Measurements from ENCODE around the gene UPK3A.
"Not testable (repeated sequence)": the region's sequence is repeated elsewhere in the genome, so short reads cannot be mapped to it uniquely, and the experiment has no call there.

The UPK3A gene

DNA sequence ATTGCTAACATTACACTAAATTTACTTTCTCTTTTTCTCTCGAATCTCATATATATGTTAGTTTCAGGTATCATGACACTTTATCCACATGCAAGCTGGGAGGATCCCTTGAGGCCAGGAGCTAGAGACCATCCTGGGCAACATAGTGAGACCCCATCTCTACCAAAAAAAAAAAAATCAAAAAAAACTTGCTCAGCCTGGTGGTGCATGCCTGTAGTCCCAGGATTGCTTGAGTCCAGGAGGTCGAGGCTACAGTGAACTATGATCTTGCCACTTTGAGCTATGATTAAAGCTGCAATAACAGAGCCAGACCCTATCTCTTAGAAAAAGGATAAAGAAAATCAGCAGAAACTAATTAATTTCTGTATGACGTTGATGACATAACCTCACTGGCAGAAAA, 3.7 kb upstream of the UPK3A start:
- DNase-seq (ENCODE audit: low spot score) = no peak

DNA sequence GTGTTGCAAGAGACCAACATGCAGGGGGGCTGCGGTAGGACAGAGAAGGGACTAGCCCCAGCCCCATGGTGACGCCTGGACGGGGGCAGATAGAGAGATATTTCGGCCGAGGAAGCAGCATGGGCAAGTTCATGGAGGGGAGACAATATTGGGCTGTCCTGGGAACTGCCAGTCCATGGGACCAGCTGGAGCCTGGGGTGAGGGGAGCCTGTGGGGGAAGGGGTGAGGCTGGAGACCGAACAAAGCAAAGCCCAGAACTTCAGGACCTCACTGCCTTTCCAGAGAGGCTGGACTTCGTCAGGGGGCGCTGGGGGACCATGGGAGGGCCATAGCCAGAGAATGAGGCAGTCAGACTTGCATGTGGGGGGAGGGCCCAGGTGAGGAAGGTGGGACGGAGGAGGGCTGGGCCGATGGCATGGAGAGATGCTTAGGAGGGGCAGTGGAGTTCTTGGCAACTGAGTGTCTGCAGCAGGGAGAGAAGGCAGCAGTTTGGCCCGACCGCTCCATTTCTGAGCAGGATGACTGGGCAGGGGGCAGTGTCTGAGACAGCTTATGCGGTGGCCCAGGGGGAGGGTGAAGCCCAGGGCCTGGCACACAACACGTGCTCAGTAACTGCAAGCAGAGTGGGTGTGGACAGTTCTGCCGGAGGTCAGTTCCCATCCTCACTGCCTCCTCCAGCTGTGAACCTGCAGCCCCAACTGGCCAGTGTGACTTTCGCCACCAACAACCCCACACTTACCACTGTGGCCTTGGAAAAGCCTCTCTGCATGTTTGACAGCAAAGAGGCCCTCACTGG, 712 bp downstream of the UPK3A start:
- no peak for DNase-seq (ENCODE audit: low spot score)

DNA sequence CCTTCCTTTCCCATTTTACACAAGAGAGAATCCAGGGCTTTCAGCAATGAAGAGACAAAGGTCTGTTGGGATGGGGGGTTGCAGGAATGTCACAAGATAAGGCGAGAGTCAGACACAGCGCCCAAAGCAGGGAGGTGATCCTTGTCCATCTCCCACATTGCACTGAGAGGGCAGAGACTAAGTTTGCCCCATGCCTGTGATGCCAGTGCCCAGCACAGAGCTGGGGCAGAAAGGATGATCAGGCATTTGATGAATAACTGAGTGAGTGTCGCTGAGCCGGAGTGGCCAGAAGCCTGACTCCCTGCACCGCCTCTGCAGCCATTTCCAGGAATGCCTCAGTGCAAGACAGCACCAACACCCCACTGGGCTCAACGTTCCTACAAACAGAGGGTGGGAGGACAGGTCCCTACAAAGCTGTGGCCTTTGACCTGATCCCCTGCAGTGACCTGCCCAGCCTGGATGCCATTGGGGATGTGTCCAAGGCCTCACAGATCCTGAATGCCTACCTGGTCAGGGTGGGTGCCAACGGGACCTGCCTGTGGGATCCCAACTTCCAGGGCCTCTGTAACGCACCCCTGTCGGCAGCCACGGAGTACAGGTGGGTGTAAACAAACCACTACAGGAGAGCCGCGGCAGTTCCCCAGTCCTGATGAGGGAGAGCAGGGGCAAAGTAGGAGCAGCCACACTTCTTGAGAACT, 2.3 kb downstream of the UPK3A start:
- DNase-seq (ENCODE audit: low spot score) = no peak

DNA sequence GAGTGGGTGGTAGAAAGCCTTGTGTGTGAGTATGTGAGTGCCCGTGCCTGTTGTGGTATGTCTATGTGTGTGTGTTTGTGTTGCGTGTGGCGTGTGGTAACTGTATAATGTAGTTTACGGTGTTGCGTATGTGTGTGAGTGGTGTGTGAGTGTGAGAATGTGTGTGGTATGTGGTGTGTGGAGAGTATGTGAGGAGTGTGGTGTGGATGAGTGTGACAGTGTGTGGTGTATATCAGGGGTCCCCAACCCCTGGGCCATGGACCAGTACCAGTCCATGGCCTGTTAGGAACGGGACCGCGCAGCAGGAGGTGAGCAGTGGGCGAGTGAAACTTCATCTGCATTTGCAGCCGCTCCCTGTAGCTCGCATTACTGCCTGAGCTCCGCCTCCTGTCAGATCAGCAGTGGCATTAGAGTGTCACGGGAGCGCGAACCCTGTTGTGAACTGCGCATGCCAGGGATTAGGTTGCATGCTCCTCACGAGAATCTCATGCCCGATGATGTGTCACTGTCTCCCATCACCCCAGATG, 5.7 kb downstream of the UPK3A start:
- peak; percentile 61 for DNase-seq (ENCODE audit: low spot score)

DNA sequence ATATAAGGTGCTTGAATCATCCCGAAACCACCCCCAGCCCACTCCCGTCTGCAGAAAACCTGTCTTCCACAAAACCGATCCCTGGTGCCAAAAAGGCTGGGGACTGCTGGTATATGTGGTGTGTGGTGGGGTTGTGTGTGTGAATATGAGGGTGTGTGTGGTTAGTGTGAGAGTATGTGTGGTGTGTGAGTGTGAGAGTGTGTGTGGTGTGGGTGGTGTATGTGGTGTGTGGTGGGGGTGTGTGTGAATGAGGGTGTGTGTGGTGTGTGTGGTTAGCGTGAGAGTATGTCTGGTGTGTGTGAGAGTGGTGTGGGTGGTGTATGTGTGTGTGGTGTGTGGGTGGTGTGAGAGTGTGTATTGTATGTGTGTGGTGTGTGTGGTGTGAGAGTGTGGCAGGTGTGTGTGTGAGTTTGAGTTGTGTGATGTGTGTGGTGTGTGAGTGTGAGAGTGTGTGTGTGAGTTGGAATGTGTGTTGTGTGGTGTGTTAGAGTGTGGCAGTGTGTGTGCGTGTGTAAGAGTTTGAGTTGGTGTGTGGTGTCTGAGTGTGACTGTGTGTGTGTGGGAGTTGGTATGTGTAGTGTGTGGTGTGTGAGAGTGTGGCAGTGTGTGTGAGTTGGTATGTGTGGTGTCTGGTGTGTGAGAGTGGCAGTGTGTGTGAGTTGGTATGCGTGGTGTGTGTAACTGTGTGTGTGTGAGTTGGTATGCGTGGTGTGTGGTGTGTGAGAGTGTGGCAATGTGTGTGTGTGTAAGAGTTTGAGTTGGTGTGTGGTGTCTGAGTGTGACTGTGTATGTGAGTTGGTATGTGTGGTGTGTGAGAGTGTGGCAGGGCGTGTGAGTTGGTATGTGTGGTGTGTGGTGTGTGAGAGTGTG, 6.5 kb downstream of the UPK3A start:
- DNase-seq (ENCODE audit: low spot score) = no peak

DNA sequence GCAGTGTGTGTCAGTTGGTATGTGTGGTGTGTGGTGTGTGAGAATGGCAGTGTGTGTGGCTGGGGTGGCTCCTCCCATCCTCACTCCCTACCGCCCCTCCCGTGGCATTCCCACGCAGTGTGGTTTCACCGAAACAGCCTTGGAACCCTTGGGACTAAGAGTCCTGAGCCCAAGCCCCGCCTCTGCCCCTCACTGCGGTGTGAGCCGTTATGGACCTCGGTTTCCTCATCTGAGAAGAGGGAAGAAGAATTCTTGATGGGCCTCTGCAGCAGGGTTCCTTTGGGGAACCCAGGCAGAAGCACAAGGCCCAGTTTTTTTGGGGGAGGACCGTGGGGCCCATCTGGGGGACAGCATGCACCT, 7.2 kb downstream of the UPK3A start:
- DNase-seq (ENCODE audit: low spot score) = no peak

DNA sequence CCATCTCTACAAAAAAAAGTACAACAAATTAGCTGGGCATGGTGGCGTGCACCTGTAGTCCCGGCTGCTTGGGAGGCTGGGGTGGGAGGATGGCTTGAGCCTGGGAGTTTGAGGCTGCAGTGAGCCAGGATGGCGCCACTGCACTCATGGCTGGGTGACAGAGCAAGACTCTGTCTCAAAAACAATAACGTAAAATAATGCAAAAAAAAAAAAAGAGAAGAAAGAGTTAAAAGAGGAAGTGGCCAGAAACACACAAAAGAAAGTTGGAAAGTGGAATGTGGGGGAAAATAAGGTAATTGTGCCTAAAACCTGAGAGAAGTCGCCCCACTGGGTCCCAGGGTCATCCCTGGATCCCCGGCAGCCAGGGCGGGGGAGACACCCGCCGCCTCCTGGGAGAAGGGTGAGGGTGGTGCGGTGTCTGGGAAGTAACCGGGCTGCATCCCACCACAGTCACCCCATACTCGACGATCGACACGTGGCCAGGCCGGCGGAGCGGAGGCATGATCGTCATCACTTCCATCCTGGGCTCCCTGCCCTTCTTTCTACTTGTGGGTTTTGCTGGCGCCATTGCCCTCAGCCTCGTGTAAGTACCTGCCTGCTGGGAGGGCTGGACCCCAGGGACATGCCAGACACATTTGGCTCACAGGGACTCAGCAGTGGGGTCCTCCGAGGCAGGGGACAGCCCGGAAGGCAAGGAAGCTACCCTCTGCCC, 8.1 kb downstream of the UPK3A start:
- DNase-seq (ENCODE audit: low spot score) = no peak

DNA sequence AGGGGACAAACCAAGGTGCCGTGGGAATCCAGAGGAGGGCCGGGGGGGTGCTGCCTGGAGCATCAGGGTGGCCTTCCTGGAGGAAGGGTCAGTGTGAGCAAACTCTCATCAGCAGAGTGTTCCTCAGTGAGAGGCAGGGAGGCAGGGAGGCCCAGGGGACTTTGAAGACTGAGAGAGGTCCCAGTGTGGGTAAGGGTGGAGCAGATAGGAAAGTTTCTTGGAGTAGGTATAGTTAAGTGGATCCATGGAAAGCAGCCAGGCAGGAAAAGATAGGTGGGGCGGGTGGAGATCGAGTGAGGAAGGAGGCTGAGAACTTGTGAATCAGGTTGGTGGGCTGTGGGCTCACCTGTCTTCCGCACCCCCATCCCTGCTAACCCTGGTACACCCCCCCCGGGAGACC, 9.3 kb downstream of the UPK3A start:
- DNase-seq (ENCODE audit: low spot score) = no peak

DNA sequence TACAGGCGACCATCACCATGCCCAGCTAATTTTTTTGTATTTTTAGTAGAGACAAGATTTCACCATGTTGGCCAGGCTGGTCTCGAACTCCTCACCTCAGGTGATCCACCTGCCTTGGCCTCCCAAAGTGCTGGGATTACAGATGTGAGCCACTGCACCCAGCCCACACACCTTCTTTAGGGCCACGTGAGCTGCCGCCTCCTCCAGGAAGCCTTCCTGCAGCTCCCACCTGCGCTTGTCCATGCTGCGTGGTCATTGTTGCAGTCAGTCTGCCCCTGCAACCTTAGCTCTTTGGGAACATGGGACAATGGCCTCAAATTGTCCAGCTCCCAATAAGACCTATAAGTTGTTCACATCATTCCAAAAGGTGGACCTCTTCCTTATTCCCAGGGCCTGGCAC, 10.3 kb downstream of the UPK3A start:
- DNase-seq (ENCODE audit: low spot score) = not testable (repeated sequence)

DNA sequence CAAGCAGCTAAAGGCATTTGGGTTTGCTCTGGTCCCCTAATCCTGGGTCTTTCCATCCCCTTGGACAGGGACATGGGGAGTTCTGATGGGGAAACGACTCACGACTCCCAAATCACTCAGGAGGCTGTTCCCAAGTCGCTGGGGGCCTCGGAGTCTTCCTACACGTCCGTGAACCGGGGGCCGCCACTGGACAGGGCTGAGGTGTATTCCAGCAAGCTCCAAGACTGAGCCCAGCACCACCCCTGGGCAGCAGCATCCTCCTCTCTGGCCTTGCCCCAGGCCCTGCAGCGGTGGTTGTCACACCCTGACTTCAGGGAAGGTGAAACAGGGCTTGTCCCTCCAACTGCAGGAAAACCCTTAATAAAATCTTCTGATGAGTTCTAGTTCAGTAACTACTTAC, 10.7 kb downstream of the UPK3A start:
- no peak for DNase-seq (ENCODE audit: low spot score)

DNA sequence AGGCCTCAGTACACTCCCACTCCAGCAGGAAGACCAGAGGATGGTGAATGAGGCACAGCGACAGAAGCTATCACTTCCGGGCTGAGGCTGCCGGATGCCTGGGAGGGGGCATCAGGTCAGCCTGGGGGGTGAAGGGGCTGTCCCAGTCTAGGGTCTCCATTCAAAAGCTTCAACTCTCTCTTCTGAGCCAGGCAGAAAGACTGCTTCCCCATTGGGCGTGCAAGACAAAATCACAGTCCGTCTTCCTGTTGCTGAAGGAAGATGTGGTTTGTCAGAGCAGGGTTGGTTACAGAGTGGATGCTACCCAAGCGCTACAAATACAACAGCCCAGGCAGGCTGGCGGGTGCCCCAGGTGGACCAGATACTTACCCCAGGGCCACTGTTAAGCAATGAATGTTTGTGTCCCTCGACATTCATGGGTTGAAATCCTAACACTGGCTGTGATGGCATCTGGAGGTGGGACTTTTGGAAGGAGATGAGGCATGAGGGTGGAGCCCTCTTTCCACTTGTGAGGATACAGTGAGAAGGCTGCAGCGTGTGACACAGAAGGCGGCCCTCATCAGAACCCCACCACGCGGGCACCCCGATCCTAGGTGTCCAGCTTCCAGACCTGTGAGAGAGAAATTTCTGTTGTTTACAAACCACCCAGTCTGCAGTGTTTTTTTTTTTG, 12.0 kb downstream of the UPK3A start:
- no peak for DNase-seq (ENCODE audit: low spot score)

DNA sequence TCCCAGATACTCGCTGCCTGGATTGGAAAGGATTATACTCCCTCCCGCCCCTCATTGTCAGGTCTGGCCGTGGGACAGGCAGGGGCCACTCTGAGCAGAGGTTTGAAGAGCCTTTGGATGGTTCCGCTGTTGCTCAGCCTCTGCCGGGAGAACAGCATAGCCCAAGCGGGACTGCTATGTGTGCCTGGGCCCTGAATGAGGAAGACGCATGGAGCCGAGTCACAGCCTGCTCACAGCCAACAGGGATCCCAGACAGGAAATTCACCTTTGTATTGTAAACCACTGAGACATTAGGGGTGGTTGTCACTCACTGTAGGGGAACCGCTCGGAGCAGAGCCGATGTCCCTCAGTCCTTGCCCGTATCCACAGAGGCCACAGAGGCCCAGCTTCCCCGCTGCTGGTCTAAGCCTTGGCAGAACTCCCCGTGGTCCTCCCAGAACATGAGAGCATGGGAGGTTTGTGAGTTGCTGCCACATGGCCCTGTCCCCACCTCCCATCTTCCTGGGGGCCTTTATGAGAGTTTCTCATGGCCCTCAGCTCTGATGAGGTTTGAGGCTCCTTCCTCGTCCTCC, 14.3 kb downstream of the UPK3A start:
- DNase-seq (ENCODE audit: low spot score) = no peak

DNA sequence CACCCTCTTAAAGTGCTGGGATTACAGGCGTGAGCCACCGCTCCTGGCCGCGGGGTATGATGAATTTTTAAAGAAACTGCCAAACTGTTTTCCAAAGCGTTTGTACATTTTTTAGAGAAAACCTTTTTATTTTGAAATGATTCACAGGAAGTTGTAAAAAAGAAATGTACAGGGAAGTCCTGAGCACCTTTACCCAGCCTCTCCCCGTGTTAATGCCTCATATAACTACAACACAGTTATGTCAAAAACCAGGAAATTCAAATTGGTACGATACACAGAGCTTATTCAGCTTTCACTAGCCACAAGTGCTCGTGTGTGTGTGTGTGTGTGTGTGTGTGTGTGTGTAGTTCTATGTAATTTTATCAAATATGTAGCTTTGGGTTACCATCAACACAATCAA, 18.0 kb downstream of the UPK3A start:
- DNase-seq (ENCODE audit: low spot score) = no peak

DNA sequence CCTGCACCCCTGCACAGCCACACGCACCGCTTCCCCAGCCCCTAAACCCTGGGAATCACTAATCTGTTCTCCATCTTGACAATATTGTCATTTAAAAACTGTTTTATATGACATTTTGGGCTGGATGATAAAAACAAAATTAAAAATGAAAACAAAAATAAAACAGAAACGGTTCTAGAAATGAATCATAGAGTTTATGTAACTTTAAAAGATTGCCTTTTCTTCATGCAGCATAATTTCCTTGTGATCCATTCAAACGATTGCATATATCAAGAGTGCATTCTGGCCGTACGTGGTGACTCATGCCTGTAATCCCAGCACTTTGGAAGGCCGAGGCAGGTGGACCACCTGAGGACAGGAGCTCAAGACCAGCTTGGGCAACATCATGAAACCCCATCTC, 18.4 kb downstream of the UPK3A start:
- no peak for DNase-seq (ENCODE audit: low spot score)

DNA sequence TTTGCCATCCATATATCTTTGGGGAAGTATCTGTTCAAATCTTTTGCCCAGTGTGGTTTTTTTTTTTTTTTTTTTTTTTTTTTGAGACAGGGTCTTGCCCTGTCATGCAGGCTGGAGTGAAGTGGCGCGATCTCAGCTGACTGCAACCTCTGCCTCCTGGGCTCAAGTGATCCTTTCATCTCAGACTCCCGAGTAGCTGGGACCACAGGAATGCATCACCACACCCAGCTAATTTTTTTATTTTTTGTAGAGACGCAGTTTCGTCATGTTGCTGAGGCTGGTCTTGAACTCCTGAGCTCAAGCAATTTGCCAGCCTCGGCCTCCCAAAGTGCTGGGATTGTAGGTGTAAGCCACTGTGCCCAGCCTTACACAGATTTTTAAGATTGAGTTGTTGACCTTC, 20.2 kb downstream of the UPK3A start:
- no peak for DNase-seq (ENCODE audit: low spot score)

DNA sequence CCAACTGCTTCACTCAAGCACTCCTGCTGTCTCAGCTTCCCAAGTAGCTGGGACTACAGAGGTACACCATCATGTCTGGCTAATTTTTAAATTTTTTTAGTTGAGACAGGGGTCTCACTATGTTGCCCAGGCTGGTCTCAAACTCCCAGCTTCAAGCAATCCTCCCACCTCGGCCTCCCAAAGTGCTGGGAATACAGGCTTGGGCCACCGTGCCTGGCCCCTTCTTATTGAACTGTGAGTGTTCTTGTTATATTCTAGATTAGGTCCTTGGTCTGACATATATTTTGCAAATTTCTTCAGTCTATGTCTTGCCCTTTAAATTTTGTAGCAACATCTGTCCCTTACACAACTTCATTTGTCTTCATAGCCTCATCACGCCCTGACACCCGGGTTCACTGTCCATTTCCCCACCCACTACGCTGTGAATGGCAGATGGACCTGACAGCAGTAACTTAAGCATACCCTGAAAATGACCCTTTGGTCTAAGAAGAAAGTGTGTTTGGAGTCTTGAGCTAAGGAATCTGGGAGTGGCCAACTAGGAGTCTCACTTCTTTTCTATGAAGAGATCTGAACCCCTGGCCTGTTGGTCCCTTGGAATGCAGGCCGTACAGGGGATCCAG, 20.8 kb downstream of the UPK3A start:
- DNase-seq (ENCODE audit: low spot score) = no peak

DNA sequence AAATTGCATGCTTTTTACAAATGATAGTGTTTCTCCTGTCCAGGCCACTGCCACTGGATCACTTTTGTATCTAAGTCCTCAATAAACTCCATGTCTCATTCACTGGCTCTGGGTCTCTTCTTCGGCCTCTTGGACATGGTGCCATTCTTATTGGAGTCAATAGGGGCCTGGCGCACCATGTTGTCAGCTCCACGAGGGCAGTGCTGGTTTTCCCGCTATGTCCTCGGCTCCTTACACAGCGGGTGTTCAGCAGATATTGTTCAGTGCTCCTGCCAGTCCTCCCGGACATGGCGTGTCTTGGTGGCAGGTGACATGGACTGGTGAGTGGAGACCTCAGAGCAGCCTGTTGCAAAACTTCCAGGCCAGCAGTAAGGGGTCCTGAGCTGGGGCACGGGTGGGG, 21.4 kb downstream of the UPK3A start:
- no peak for DNase-seq (ENCODE audit: low spot score)

DNA sequence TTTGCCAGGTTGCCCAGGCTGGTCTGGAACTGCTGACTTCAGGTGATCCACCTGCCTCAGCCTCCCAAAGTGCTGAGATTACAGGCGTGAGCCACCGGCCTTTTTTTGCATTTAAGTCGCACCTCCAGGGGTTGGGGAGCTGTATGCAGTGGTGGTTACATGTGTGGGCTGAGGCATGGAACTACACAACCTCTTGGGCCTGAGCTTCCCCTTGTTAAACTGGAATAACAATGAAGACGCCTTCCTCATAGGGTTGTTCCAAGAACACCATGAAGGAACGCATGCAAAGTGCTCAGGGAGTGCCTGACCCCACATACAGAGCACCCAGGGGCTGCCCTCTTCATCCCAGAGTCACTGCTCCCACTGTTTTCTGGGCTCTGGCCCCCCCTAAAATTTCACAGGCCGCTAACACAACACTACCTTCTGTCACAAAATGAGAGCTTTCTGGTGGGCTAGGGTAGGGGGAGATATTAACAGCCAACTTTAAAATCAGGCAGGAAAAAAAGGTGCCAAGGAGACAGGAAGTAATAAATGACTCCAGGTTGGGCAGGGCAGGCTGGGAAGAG, 23.7 kb downstream of the UPK3A start:
- no peak for DNase-seq (ENCODE audit: low spot score)

DNA sequence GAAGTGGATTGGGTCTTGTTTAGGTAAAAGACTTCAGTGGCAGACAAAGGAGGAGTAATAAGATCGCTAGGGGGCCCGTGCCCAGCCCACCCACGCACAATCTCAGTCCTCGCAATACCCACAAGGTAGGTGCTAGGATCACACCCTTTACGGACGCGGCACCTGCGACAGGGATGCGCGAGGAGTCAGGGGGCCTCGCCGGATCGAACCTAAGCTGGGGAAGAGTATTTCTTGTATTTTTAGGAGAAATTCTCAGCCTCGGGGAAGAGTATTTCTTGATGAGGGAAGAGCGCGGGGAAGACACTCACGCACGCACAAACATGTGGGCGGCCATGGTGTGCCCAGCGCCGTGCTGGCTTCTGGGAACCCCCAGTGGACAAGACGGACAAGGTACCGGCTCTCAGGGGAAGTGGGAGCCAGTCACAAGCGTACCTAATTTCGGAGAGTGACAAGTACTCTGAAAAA, 24.2 kb downstream of the UPK3A start:
- DNase-seq (ENCODE audit: low spot score) = no peak

Measured in putamen (tissue), 1 donor.